ENCODE measurements around the gene ESYT2.

DNA sequence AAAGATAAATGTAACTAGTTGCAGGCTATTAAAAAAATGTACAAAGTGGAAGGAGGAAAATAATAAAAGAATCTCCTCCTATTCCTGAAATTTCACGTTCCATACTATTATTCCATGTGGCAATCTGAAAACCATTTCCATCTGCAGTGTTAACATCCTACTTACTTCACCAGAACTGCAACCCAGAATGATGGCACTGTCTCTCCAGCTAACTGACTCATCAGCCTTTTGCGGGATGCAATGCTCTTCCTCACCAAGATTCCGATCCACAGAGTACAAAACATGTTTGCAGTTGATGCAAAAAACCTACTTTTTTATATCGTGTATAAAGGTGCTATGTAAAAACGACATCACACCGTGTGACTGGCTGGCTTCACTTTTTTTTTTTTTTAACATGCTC, 50.8 kb downstream of the ESYT2 start:
- TF ChIP-seq, protein P1, sequence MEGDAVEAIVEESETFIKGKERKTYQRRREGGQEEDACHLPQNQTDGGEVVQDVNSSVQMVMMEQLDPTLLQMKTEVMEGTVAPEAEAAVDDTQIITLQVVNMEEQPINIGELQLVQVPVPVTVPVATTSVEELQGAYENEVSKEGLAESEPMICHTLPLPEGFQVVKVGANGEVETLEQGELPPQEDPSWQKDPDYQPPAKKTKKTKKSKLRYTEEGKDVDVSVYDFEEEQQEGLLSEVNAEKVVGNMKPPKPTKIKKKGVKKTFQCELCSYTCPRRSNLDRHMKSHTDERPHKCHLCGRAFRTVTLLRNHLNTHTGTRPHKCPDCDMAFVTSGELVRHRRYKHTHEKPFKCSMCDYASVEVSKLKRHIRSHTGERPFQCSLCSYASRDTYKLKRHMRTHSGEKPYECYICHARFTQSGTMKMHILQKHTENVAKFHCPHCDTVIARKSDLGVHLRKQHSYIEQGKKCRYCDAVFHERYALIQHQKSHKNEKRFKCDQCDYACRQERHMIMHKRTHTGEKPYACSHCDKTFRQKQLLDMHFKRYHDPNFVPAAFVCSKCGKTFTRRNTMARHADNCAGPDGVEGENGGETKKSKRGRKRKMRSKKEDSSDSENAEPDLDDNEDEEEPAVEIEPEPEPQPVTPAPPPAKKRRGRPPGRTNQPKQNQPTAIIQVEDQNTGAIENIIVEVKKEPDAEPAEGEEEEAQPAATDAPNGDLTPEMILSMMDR (conservative IDR thresholded peaks at IDR 0.05; ENCODE audit: low read depth, low read length): no peak
- TF ChIP-seq EZH2 (IDR thresholded peaks at IDR 0.05; ENCODE audit: borderline replicate concordance, low read depth, low read length, poor library complexity, severe bottlenecking): no peak

Data from A673 (cell line).